GM12892 (cell line): ENCODE data around the gene IFNE.

Source experiments
- POLR2A ChIP-seq: IDR thresholded peaks from 2 replicates; pipeline ENCODE4 v1.6.1; 2011; ENCODE audit warnings: low read depth, low read length, control low read depth
- POLR2AphosphoS5 ChIP-seq: IDR thresholded peaks from 2 replicates; pipeline ENCODE4 v1.6.1; 2011; ENCODE audit warnings: low read depth, low read length, control low read depth
- TAF1 ChIP-seq: IDR thresholded peaks from 2 replicates; pipeline ENCODE4 v1.6.1; 2011; ENCODE audit warnings: low read depth, mild to moderate bottlenecking, control low read depth, low read length, borderline replicate concordance

DNA sequence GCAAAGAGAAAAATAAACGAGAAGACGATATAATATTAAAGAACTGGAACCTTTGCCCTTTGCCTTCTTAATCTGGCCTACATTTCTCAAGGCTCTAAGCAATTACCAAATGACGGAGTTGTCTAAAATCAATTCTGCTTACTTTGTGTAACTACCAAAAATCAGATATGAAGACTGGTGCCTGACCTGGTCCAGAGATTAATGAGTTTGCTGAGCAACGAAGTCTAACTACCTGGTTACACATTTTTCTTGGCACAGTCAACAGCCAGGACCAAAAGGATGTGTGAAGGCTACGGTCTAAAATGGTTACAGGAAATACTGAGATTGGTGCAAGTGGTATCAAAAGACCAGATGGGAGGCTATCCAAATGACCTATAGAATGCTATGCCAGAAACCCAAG, 17.8 kb upstream of the IFNE start:
- TF ChIP-seq POLR2A (no peak), POLR2AphosphoS5 (no peak), TAF1 (no peak)
